Activated CD4-positive, alpha-beta T cell treated with anti-CD3 and anti-CD28 coated beads, Interleukin-2, amount 50 U/mL, for 1 hour (primary cell): ENCODE data around the gene NOL3.

Experiments used
- DNase-seq: peaks from one replicate; pipeline ENCODE4 v3.0.0-alpha.2; 2020

NOL3 gene

DNA sequence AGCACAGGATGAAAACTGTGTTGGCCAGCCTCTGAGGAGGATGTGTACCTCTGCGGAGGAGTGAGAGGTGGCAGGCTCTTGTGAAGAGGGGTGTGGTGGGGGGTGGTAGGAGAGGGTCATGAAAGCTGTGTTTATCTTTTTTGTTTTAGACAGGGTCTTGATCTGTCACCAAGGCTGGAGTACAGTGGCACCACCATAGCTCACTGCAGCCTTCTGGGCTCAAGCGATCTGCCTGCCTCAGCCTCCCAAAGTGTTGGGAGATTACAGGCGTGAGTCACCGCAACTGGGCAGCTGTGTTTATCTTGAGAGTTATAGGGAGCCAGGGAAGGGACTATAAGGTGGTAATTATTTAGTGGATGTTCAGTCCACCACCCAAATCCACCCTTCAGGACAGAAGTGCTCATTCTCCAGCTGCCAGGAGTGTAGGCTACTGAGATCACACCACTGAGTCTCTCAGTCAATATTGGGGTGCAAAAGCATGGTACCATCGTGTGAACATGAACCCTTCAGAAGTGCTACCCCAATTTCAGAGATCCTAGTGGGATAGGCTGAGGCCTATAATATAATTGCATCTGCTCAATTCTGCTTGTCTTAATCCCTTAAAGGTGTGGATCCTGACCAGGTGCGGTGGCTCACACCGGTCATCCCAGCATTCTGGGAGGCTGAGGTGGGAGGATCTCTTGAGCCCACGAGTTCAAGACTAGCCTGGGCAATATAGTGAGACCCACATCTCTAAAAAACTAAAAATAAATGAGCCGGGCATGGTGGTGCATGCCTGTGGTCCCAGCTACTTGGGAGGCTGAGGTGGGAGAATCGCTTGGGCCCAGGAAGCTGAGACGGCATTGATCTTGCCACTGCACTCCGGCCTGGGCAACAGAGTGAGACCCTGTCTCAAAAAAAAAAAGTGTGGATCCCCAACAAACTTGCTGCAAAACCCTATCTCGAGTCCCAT lies 20.4 kb downstream of the NOL3 start:
- DNase-seq = no peak

DNA sequence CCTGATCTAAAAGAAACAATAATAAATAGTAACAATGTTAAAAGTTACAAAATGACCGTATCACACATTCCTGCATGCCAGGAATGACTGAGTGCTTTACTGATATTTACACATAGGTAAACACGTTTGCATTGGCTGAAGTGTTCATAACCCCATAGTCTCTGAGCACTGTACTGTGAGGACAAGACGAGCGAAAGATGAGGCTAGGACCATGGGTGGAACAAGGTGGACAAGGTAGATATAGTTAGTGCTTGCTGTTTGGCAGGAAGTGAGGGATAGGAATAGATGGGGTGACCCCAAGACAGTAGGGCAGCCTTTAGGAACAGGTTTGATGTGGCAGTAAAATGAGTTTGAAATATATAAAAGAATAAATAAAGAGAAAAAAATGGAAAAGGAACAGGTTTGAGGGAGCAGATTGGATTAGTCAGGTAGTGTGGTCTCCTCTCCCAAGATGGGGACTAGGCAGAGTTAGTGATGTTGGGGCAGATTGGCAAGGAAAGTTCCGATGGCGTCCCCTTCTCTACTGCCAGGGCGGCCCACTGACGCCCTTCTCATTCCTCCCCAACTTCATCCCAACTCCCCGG lies 21.2 kb downstream of the NOL3 start:
- DNase-seq = no peak

DNA sequence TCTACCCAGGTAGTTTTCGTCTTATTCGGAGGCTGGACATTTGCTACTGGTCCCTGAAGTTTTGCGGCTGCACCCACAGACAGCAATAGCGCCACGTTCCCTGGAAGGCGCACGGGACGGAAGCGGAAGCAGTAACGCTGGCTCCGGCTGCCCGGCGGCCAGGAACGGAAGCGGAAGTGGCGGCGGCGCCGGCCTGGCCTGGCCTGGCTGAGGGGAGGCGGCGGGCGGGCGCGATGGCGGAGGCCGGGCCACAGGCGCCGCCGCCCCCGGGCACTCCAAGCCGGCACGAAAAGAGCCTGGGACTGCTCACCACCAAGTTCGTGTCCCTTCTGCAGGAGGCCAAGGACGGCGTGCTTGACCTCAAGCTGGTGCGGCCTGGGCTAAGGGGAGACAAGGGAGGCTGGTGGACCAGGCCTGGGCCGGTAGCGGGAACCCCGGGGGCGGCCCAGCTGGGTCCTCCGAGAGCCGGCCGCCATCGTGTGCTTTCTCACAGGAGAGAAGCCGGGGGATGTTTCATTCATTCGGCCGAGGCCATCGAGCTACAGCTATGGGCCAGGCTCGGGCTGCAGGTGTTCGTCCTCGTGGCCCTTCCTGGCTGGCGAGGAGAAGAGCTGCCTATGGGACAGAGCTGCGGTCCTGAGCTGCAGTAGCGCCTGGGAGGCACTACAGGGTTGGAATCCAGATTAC lies 21.8 kb downstream of the NOL3 start, which contains the start of gene E2F4:
E2F4 (plus strand) TSS at position 161 of the 687 bp plus-strand sequence; CDS start at position 234, 73 bp downstream.
- peak; percentile 82 for DNase-seq

DNA sequence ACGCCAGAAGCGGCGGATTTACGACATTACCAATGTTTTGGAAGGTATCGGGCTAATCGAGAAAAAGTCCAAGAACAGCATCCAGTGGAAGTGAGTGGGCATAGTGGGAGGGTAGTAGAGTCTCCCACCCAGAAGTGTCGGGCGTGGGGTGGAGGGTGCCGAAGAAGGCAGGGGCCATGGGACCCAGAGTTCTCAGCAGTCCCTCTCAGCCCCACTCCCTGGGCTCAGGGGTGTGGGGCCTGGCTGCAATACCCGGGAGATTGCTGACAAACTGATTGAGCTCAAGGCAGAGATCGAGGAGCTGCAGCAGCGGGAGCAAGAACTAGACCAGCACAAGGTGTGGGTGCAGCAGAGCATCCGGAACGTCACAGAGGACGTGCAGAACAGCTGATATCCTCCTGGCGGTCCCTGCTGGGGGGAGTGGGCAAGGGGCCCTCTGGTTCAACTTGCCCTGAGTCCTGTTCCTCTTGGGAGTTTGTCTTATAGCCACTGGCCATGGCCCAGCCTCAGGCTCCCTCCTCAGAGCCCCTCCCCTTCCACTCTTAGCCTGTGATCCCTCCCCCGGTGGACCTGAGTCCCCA lies 22.5 kb downstream of the NOL3 start:
- no peak for DNase-seq

DNA sequence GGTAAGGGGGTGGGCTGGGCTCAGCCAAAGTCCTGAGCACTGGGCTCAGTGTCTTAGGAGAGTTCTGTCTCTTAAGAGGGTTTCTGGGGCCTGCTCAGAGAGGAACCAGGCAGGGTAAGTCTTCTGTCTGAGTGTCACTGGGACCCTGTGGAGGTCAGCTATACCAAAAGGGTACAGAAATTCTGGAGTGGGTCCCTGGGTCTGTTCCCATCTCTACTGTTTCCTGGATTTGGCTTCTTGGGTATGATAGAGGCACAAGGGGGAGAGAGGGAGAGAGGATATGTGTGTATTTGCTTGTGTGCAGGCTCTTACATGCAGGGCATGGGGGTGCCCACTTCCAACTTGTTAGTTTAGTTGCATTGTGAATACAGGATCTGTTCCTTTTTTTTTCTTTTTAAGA lies 23.2 kb downstream of the NOL3 start:
- no peak for DNase-seq

DNA sequence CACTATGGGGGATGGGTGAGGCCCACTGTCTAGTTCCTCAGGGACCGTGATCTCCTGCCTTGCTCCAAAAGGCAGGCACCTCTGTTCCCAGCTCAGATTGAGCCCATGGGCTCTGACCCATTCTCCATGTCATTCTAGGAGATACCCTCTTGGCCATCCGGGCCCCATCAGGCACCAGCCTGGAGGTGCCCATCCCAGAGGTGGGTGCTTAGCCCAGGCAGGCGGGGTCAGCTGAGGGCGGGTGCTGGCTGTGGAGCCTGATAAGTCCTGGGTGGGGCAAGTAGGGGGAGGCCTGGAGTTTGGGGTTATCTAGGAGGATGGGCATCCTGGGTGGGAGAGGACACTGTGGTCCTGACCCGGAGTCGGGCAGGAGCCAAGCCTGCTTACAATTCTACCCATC lies 23.9 kb downstream of the NOL3 start:
- DNase-seq = no peak

DNA sequence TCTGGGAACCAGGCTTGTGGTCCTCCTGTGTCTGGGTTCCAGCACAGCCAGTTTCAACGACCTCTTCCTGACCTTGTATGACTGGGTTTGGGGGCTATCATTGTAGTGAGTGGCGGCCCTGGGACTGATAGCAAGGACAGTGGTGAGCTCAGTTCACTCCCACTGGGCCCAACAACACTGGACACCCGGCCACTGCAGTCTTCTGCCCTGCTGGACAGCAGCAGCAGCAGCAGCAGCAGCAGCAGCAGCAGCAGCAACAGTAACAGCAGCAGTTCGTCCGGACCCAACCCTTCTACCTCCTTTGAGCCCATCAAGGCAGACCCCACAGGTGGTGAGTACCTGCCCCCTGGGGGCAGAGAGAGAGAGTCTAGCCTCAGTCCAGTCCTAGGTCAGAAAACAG lies 25.3 kb downstream of the NOL3 start:
- no peak for DNase-seq

DNA sequence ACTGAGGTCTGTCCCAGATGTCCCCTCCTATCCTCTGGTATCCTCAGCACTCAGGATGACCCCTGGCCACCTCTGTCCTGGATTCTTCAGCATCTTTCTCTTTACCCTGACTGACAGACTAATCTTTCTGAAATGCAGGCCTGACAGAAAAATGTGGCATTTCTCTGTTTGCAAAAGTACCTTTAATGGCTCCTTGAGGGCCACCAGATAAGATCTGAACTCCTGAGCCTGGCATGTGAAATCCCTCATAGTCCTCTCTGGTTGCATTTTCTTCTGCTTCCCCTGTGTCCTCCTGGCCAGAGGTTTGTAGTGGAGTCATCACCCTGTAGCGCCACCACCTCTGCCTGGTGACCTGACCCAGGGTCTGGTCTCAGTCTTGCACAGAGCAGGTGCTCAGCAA lies 26.5 kb downstream of the NOL3 start:
- no peak for DNase-seq

DNA sequence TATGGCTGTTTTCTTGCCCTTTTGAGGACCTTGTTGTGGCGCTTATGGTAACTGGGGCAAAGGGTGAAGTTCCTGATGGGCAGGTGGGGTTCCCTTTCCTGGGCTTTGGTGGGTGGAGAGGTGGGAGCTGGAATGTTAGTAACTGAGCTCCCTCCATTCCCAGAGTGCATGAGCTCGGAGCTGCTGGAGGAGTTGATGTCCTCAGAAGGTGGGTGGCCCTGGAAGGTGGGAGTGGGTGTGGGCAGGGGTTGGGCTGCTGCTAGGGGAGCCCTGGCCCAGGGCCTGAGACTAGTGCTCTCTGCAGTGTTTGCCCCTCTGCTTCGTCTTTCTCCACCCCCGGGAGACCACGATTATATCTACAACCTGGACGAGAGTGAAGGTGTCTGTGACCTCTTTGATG lies 27.4 kb downstream of the NOL3 start:
- DNase-seq = no peak

DNA sequence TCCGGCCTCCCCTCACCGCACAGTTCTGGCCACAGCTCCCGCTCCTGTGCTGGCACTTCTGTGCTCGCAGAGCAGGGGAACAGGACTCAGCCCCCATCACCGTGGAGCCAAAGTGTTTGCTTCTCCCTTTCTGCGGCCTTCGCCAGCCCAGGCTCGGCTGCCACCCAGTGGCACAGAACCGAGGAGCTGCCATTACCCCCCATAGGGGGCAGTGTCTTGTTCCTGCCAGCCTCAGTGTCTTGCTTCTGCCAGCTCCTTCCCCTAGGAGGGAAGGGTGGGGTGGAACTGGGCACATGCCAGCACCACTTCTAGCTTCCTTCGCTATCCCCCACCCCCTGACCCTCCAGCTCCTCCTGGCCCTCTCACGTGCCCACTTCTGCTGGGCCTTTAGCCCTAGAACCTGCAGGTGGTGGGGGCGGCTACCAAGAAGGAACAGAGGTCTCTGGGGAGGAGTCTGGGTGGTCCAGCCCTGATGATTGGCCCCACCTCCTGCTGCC lies 27.9 kb downstream of the NOL3 start:
- DNase-seq = no peak

DNA sequence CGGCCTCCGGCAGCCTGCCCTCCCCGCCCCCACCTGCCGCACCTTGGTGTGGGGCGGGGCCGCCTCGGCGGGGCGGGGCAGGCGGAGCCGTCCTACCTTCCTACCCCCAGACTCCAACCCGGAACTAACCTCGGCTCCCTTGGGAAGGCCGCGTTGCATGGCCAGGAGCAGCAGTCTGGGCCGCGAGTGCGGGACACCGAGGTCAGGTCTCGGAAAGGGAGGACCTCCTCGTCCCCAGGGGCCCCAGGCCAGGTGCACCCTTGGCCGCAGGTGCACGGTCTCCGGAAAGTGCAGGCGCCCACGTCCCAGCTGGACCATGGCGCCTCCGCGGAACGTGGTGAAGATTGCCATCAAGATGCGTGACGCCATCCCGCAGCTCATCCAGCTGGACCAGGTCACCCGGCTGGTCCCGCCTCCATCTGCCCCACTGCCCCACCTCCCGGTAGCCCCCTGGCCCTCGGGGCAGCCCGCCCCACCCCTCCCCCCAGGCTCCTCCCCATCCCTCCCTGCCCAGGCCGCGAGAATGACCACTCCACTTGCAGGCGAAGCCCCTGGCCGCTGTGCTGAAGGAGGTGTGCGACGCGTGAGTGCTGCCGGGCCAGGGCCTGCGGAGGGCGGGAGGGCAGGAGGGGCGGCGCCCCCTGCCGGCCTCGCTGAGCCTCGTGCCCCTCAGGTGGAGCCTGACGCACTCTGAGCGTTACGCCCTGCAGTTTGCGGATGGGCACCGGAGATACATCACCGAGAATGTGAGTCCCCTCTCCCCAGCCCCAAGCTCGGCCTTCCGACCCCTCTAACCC lies 28.9 kb downstream of the NOL3 start, which contains the start of gene ELMO3:
ELMO3 (plus strand) TSS at position 121 of the 797 bp plus-strand sequence; CDS start at position 317, 196 bp downstream.
- DNase-seq = no peak

DNA sequence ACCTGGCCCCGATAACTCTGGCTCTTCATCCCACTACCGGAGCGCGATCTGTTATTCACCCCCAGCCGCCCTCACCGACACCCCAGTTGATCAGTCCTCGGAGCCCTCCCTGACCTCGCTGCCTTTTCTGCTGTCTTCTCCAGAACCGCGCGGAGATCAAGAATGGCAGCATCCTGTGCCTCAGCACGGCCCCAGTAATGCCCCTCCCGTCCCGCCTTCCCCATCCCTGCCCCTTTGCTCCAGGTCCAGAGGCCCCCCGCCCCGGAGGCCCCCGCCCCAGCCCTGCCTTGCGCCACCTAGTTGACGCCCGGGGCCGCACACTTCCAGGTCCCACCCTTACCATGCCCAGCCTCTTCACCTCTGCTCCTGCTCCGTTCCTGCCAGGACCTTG lies 29.5 kb downstream of the NOL3 start:
- DNase-seq = no peak

DNA sequence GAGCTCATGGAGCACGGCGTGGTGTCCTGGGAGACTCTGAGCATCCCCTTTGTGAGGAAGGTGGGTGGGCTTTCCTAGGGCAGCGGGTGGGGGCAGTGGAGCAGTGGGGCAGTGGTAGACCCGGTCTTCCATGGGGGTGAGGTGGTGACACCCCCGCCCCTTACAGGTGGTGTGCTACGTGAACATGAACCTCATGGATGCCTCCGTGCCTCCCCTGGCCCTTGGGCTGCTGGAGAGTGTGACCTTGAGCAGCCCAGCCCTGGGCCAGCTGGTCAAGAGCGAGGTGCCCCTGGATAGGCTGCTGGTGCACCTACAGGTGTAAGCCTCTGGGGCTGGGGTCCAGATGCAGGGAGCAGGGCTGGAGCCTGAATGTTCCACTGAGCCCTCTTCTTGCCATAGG lies 30.2 kb downstream of the NOL3 start:
- DNase-seq = no peak

DNA sequence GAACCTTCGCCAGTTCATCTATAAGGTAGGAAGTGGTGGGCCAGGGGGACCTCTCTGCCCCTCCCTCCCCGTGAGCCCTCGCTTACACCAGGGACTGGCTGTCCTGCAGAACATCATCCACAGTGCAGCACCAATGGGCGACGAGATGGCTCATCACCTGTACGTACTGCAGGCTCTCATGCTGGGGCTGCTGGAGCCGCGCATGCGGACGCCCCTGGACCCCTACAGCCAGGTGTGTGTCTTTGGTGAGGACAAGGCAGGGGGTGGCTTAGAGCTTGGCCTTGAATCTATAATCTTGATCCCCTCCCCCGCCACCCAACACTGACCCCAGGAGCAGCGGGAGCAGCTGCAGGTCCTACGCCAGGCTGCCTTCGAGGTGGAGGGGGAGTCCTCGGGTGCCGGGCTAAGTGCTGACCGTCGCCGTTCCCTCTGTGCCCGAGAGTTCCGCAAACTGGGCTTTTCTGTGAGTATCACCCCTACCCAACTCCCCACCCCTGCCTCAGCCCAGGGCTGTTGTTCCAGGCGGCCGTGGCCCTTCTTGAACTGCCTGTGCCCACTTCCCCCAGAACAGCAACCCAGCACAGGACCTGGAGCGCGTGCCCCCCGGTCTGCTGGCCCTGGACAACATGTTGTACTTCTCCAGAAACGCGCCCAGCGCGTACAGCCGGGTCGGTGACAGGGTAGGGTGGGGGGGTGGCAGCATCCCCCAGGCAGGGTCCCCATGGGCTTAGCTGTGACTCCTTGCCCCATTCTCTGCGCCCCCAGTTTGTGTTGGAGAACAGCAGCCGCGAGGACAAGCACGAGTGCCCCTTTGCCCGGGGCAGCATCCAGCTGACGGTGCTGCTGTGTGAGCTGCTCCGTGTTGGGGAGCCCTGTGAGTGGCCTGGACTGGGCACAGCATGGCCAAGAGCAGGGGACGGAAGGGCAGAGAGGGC lies 31.3 kb downstream of the NOL3 start:
- DNase-seq = no peak

DNA sequence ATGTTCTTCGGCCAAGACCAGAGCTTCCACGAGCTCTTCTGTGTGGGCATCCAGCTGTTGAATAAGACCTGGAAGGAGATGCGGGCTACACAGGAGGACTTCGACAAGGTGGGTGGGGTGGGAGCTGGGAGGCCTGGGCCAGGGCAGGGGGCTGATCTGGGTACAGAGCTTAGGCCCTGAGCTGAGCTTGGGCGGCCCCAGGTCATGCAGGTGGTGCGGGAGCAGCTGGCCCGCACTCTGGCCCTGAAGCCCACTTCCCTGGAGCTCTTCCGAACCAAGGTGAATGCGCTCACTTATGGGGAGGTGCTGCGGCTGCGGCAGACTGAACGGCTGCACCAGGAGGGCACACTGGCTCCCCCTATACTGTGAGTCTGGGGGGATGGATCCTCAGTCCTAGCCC lies 32.1 kb downstream of the NOL3 start:
- DNase-seq = no peak

DNA sequence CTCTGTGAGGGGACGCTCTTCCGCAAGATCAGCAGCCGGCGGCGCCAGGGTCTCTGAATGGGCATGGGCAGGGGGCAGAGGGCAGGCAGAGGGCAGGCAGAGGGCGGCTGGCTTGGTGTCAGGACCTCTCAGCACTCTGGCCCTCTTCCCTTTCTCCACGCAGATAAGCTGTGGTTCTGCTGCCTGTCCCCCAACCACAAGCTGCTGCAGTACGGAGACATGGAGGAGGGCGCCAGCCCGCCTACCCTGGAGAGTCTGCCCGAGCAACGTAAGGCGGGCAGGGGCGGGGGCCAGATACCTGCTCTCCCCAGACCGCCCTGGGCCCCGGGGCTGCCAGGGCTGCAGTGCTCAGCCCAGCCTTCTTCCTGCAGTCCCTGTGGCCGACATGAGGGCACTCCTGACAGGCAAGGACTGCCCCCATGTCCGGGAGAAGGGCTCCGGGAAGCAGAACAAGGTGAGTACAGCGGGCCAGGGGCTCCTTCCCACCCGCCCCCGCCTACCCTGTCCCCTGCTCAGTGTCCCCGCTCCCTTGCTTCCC lies 32.7 kb downstream of the NOL3 start:
- DNase-seq = no peak

DNA sequence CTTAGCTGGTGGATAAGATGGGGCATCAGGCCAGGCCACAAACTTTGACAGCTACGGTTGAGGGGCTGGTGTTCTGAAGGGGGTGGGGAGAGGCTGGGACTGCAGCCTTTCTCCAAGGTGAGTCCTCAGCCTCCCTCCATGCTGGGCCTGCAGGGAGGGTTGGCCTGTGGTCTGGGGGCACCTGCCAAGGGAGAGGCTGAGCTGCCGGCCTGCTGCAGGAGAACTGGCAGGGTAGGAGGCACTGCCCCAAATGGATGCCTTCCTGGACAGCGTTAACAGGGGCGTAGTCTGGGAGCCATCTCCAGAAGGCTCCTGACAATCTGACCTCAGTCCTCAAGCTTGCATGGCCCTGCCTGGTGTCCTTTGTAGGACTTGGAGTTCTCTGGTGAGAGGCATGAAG lies 33.7 kb downstream of the NOL3 start:
- no peak for DNase-seq

DNA sequence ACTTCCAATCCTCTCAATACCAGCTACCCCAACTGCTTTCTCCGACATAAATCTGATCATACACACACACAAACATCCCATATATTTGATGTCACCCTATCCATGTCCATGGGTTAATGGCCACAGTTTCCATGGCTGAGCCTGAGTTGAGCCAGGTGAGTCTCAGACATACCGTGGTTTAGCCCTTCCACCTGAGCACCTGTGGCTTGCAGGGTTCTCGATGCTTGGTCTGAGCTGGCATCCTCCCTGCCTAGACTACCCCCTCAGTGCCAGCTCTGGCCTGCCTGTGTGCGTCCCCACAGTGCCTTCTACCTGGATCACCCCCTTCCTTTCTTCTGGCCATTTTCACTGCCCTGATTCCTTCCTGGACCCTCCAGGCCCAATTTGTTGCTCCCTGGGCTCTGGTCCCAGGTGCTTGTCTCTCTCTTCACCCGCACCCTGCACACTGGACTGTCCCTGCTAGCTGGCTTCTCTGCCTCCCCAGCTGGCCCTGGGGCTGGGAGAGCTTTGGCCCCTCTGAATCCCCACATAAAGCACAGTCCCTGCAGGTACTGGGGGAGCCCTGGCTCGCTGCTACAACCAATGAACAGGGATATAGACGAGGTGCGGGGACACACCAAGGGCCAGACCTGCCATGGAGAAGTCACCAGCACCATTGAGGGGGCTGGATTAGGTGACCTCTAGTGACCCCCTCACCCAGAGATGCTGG lies 35.9 kb downstream of the NOL3 start:
- DNase-seq = no peak

DNA sequence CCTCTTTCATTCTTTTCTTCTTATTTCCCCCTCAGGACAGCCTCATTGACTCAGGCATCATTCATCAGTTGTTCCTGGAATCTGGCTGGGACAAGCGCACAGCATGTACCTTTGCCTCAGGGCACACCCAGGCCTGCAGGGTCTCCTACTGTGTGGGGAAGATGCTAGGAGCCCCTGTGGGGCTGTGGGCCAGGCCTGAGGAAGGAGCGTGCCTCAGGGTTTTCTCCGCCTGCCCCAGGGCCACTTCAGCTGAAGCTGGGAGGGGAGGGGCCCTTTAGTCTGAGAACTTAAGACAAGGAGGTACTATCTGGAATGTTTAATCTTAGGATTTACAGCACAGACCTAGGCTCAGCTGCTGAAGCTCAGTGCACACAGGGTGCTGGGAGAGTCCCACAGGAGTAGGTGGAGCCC lies 36.5 kb downstream of the NOL3 start:
- DNase-seq = no peak
